ENCODE results near the gene LCE3C.
"Not testable (repeated sequence)": the region's sequence is repeated elsewhere in the genome, so short reads cannot be mapped to it uniquely, and the experiment has no call there.

Gene LCE3C, protein sequence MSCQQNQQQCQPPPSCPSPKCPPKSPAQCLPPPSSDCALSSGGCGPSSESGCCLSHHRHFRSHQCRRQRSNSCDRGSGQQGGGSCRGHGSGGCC

DNA sequence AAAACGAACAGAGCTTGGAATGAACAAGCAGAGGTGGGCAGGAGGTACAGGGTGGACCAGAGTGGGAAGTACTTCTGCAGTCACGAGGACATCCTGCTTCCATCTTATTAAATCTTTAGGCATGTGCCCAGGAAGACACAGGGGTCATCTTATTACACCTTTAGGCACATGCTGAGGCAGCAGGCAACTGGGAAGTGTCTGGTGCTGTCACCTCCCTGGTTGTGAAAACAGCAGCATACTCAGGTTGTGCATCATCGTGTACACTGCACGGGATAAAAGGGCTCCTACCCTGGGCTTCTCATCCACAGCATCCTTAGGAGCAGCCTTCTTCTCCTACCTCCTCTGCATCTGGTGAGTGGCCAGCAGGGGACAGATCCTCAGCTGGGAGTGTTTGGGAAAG lies at the start of gene LCE3C:
TSS of gene LCE3C (plus strand) at position 301 of the 400 bp plus-strand sequence. CDS start 498 bp downstream, outside the sequence.
- H3K9me3 ChIP-seq (ENCODE audit: low read depth, low read length), result no peaks in the 10 kb centered on the region
- no peak for DNase-seq (ENCODE audit: low read depth, low spot score)
- TF ChIP-seq EZH2 (IDR thresholded peaks at IDR 0.05), result no peak
- no peak for TF ChIP-seq FOXP2 (optimal IDR thresholded peaks at IDR 0.05; ENCODE audit: control extremely low read depth, extremely low read length, insufficient read depth)
- TF ChIP-seq POLR2AphosphoS5 (IDR thresholded peaks at IDR 0.05; ENCODE audit: borderline replicate concordance, low read depth, low read length), result no peak
- no peaks in the 10 kb centered on the region for H3K36me3 ChIP-seq (ENCODE audit: insufficient read depth, low read length)
- H3K27ac ChIP-seq, result no peak within 1 kb of the TSS
- no peak within 1 kb of the TSS for H3K9ac ChIP-seq (ENCODE audit: insufficient read length)
- H3K4me3 ChIP-seq, result no peak within 1 kb of the TSS

- Histone ChIP-seq H3K36me3 (ENCODE audit: insufficient read depth, low read length) (no peaks in the 10 kb centered on the region), H3K4me3 (no peak overlapping the region), H3K27ac (no peak overlapping the region), H3K9ac (ENCODE audit: insufficient read length) (no peak overlapping the region), H3K9me3 (ENCODE audit: low read depth, low read length) (no peaks in the 10 kb centered on the region)
- no peak for TF ChIP-seq FOXP2 (optimal IDR thresholded peaks at IDR 0.05; ENCODE audit: control extremely low read depth, extremely low read length, insufficient read depth)
- TF ChIP-seq EZH2 (IDR thresholded peaks at IDR 0.05), result no peak
- no peak for DNase-seq (ENCODE audit: low read depth, low spot score)
Measured at GRCh38 chr1:152565115-152565514, 34.9 kb upstream of the LCE3C start.

DNA sequence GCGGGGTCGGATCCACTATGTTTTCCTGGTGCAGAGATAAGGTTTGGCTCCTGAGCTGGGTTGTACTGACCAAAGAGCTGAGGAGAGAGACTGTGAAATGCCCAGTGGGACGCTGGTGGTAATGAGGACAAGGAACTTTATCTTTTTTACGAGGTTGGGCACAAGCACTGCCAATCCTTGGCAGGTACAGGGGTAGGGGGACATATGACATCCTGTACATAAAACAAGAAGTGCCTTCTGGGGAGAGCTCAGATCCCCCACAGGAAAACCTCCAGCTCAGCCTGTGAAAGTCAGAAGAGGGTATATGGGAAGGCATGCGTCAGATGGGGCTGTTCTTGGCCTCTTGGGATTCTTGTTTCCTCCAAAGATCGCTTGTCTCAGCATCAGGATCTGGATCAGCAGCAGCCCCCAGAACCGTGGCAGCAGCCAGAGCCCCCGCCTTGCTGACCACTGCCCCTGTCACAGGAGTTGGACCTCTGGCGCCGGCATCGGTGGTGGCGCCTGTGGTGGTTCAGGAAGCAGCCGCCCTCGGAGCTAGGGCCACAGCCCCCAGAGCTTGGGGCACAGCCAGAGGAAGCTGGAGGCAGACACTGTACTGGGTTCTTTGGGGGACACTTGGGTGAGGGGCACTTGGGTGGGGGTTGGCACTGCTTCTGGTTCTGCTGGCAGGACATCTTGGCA lies 34.4 kb upstream of the LCE3C start:
- H3K36me3 ChIP-seq (ENCODE audit: insufficient read depth, low read length), result no peaks in the 10 kb centered on the region
- H3K27ac ChIP-seq, result no peak overlapping the region
- DNase-seq (ENCODE audit: low read depth, low spot score), result no peak
- no peak overlapping the region for H3K4me3 ChIP-seq
- TF ChIP-seq EZH2 (IDR thresholded peaks at IDR 0.05) (no peak), FOXP2 (optimal IDR thresholded peaks at IDR 0.05; ENCODE audit: control extremely low read depth, extremely low read length, insufficient read depth) (no peak), POLR2AphosphoS5 (IDR thresholded peaks at IDR 0.05; ENCODE audit: borderline replicate concordance, low read depth, low read length) (no peak)
- no peaks in the 10 kb centered on the region for H3K9me3 ChIP-seq (ENCODE audit: low read depth, low read length)
- H3K9ac ChIP-seq (ENCODE audit: insufficient read length), result no peak overlapping the region

GRCh38 chr1:152566681-152567080 lies 33.4 kb upstream of the LCE3C start, which contains the start of gene LCE3E:
LCE3E (minus strand) TSS chr1:152566780; CDS start chr1:152566208, 572 bp downstream.
- H3K36me3 ChIP-seq (ENCODE audit: insufficient read depth, low read length), result no peaks in the 10 kb centered on the region
- no peak within 1 kb of the TSS for H3K4me3 ChIP-seq
- H3K9me3 ChIP-seq (ENCODE audit: low read depth, low read length), result no peaks in the 10 kb centered on the region
- DNase-seq (ENCODE audit: low read depth, low spot score), result no peak
- no peak within 1 kb of the TSS for H3K9ac ChIP-seq (ENCODE audit: insufficient read length)
- TF ChIP-seq FOXP2 (optimal IDR thresholded peaks at IDR 0.05; ENCODE audit: control extremely low read depth, extremely low read length, insufficient read depth), result no peak
- TF ChIP-seq EZH2 (IDR thresholded peaks at IDR 0.05), result no peak
- TF ChIP-seq POLR2AphosphoS5 (IDR thresholded peaks at IDR 0.05; ENCODE audit: borderline replicate concordance, low read depth, low read length), result no peak
- no peak within 1 kb of the TSS for H3K27ac ChIP-seq

- TF ChIP-seq EZH2 (IDR thresholded peaks at IDR 0.05) (no peak), FOXP2 (optimal IDR thresholded peaks at IDR 0.05; ENCODE audit: control extremely low read depth, extremely low read length, insufficient read depth) (no peak)
- no peak overlapping the region for H3K4me3 ChIP-seq
- DNase-seq (ENCODE audit: low read depth, low spot score), result no peak
- no peaks in the 10 kb centered on the region for H3K9me3 ChIP-seq (ENCODE audit: low read depth, low read length)
- no peaks in the 10 kb centered on the region for H3K36me3 ChIP-seq (ENCODE audit: insufficient read depth, low read length)
- H3K27ac ChIP-seq, result no peak overlapping the region
- H3K9ac ChIP-seq (ENCODE audit: insufficient read length), result no peak overlapping the region
Measured at GRCh38 chr1:152577168-152577567, 22.9 kb upstream of the LCE3C start.

DNA sequence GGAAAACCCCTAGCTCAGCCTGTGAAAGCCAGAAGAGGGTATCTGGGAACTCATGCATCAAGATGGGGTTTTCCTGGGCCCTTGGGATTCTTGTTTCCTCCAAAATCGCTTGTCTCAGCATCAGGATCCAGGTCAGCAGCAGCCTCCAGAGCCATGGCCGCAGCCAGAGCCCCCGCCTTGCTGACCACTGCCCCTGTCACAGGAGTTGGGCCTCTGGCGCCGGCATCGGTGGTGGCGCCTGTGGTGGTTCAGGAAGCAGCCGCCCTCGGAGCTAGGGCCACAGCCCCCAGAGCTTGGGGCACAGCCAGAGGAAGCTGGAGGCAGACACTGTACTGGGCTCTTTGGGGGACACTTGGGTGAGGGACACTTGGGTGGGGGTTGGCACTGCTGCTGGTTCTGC lies 20.5 kb upstream of the LCE3C start:
- H3K27ac ChIP-seq; H3K9ac ChIP-seq (ENCODE audit: insufficient read length); H3K36me3 ChIP-seq (ENCODE audit: insufficient read depth, low read length); H3K9me3 ChIP-seq (ENCODE audit: low read depth, low read length); H3K4me3 ChIP-seq; DNase-seq (ENCODE audit: low read depth, low spot score): not testable (repeated sequence)

DNA sequence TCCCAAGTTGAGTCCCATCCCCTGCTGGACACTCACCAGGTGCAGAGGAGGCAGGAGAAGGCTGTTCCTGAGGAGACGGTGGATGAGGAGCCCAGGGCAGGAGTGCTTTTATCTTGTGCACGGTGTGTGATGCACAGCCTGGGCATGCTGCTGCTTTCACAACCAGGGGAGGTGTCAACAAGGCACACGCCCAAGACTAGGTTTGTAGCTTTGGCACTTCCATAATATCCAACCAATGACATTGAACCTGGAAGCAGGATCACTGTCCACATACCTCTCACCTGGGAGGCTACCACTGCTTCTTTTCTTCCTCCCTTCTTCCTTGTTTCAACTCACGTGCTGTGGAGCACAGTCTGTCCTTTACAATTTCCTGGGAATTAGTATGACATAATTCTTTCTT lies 19.6 kb upstream of the LCE3C start, which contains the start of gene LCE3D:
TSS of gene LCE3D (minus strand) at position 84 of the 400 bp plus-strand sequence. CDS start 580 bp downstream, outside the sequence.
- DNase-seq (ENCODE audit: low read depth, low spot score), result no peak
- no peak within 1 kb of the TSS for H3K27ac ChIP-seq
- H3K4me3 ChIP-seq, result no peak within 1 kb of the TSS
- H3K36me3 ChIP-seq (ENCODE audit: insufficient read depth, low read length), result no peaks in the 10 kb centered on the region
- TF ChIP-seq POLR2AphosphoS5 (IDR thresholded peaks at IDR 0.05; ENCODE audit: borderline replicate concordance, low read depth, low read length) (no peak), EZH2 (IDR thresholded peaks at IDR 0.05) (no peak), FOXP2 (optimal IDR thresholded peaks at IDR 0.05; ENCODE audit: control extremely low read depth, extremely low read length, insufficient read depth) (no peak)
- no peaks in the 10 kb centered on the region for H3K9me3 ChIP-seq (ENCODE audit: low read depth, low read length)
- no peak within 1 kb of the TSS for H3K9ac ChIP-seq (ENCODE audit: insufficient read length)

- no peak for DNase-seq (ENCODE audit: low read depth, low spot score)
- Histone ChIP-seq H3K27ac (no peak overlapping the region), H3K9ac (ENCODE audit: insufficient read length) (no peak overlapping the region), H3K36me3 (ENCODE audit: insufficient read depth, low read length) (no peaks in the 10 kb centered on the region), H3K4me3 (no peak overlapping the region), H3K9me3 (ENCODE audit: low read depth, low read length) (no peaks in the 10 kb centered on the region)
- no peak for TF ChIP-seq POLR2AphosphoS5 (IDR thresholded peaks at IDR 0.05; ENCODE audit: borderline replicate concordance, low read depth, low read length)
- no peak for TF ChIP-seq FOXP2 (optimal IDR thresholded peaks at IDR 0.05; ENCODE audit: control extremely low read depth, extremely low read length, insufficient read depth)
- TF ChIP-seq EZH2 (IDR thresholded peaks at IDR 0.05), result no peak
Measured at GRCh38 chr1:152582647-152583046, 17.4 kb upstream of the LCE3C start.

DNA sequence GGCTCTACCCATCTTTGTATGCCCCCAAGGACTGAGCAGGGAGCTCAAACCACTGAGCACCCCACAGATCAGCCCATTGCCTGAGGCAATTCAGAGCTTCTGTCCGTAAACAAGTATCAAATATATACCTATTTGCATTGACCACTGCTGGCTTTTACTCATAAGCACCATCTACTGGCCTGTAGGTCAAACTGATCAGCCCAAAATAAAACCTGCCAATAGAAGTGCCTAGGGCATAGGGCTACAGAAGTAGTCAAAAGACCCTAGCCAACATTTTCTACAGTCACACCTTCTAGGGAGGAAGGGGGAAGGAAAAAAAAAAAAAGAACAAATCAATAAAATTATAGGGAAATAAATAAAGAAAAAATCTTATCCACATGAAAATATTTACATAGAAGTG lies 14.4 kb upstream of the LCE3C start:
- Histone ChIP-seq H3K9me3 (ENCODE audit: low read depth, low read length) (no peaks in the 10 kb centered on the region), H3K36me3 (ENCODE audit: insufficient read depth, low read length) (no peaks in the 10 kb centered on the region), H3K4me3 (no peak overlapping the region), H3K27ac (no peak overlapping the region), H3K9ac (ENCODE audit: insufficient read length) (no peak overlapping the region)
- DNase-seq (ENCODE audit: low read depth, low spot score), result no peak
- TF ChIP-seq POLR2AphosphoS5 (IDR thresholded peaks at IDR 0.05; ENCODE audit: borderline replicate concordance, low read depth, low read length) (no peak), EZH2 (IDR thresholded peaks at IDR 0.05) (no peak), FOXP2 (optimal IDR thresholded peaks at IDR 0.05; ENCODE audit: control extremely low read depth, extremely low read length, insufficient read depth) (no peak)

Measured in SK-N-MC (cell line).